Measurements from ENCODE around the gene SYCN. TPM values are rescaled to one million over a fixed set of nuclear protein-coding genes. Genes with fewer than 3 reads are reported as not detected.

Gene SYCN
- total RNA-seq, 1 experiment from 2014 or later = not detected

DNA sequence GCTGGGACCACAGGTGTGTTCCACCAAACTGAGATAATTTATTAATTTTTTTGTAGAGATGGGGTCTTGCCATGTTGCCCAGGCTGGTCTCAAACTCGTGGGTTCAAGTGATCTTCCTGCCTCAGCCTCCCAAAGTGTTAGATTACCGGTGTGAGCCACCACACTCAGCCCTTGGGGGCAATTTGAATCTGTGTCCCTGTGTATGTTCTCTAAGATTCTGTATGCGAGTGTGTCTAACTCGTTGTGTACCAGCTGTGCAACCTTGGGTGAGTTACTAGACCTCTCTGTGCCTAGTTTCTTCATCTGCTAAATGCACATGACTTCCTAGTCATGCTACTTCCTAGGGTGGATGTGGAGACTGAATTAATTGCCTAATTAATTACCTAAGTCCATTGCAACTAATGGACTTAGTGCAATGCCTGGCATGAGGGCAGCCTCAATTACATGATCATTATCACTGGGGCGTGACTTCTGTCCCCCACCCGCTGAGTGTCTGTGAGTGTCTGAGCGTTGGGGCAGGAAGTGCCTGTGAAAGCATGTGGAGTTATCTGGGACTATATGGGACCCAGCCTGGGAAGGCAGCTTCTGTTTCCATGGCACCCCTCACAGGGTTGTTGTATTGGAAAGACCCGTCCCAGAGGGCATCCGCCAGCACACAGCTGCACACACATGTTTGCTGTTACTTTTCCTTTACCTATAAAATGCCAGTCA, 9.1 kb downstream of the SYCN start:
- no peaks in the 10 kb centered on the region for H3K9me3 ChIP-seq (ENCODE audit: low read length)
- DNase-seq = no peak
- H3K79me2 ChIP-seq (ENCODE audit: low read length) = no peaks in the 10 kb centered on the region
- no peak overlapping the region for H3K9ac ChIP-seq (ENCODE audit: low read length)
- no peak overlapping the region for H2AFZ ChIP-seq (ENCODE audit: low read length)
- no peaks in the 10 kb centered on the region for H3K36me3 ChIP-seq (ENCODE audit: insufficient read depth, low read length)
- H3K4me2 ChIP-seq (ENCODE audit: low read depth, low read length, poor library complexity, severe bottlenecking) = no peak overlapping the region
- no peaks in the 10 kb centered on the region for H3K27me3 ChIP-seq (ENCODE audit: low read length)
- H3K4me1 ChIP-seq (ENCODE audit: low read length) = no peaks in the 10 kb centered on the region
- H3K4me3 ChIP-seq (ENCODE audit: low read length) = no peak overlapping the region
- H3K9me2 ChIP-seq (replicated peaks; ENCODE audit: insufficient read depth, low read length) = no peaks in the 10 kb centered on the region
- H4K20me1 ChIP-seq (ENCODE audit: insufficient read depth, low read depth, low read length) = no peaks in the 10 kb centered on the region
- no peak overlapping the region for H3K27ac ChIP-seq (ENCODE audit: low read length)

DNA sequence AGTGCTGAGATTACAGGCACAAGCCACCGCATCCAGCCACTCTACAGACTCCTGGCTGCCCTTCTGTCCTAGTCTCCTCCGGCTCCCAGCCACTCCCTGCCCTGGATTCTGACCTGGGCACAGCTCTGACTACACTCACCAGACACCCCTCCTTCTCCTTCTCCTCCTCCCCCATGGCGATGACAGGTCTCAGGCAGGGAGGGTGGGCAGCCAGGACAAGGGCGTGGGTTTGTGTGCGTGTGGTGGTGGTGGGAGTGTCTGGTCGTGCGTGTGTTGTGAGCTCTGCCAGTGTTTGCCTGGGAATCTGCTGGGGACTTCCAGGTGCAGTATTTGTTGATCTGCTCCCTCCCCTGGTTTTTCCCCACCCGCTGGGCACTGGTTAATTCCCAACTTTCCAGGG, 10.3 kb downstream of the SYCN start:
- no peak overlapping the region for H3K27ac ChIP-seq (ENCODE audit: low read length)
- H3K4me2 ChIP-seq (ENCODE audit: low read depth, low read length, poor library complexity, severe bottlenecking) = no peak overlapping the region
- no peaks in the 10 kb centered on the region for H3K9me2 ChIP-seq (replicated peaks; ENCODE audit: insufficient read depth, low read length)
- no peaks in the 10 kb centered on the region for H3K36me3 ChIP-seq (ENCODE audit: insufficient read depth, low read length)
- no peak for DNase-seq
- H3K9me3 ChIP-seq (ENCODE audit: low read length) = no peaks in the 10 kb centered on the region
- H3K79me2 ChIP-seq (ENCODE audit: low read length) = no peaks in the 10 kb centered on the region
- H3K9ac ChIP-seq (ENCODE audit: low read length) = no peak overlapping the region
- H3K4me1 ChIP-seq (ENCODE audit: low read length) = no peaks in the 10 kb centered on the region
- H3K27me3 ChIP-seq (ENCODE audit: low read length) = no peaks in the 10 kb centered on the region
- H2AFZ ChIP-seq (ENCODE audit: low read length) = no peak overlapping the region
- H4K20me1 ChIP-seq (ENCODE audit: insufficient read depth, low read depth, low read length) = no peaks in the 10 kb centered on the region
- no peak overlapping the region for H3K4me3 ChIP-seq (ENCODE audit: low read length)

DNA sequence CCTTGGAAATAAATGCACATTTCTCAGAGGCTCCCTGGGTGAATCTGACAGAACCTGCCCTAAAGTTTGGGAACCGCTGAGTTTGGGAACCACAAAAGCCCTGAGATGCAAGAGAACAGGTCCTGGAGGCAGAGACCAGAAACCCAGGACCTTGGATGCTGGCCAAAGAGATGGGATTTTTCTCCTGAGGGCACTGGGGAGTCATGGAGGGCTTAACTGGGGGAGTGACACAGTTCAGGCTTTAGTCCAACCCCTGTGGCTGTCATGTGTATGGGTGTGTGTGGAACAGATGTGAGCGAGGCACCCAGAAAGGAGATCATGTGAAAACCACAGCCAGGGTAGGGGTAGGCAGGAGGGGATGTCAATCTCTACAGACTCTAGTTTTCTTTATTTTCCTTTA, 11.2 kb downstream of the SYCN start:
- Histone ChIP-seq H2AFZ (ENCODE audit: low read length) (no peak overlapping the region), H3K4me1 (ENCODE audit: low read length) (no peaks in the 10 kb centered on the region), H3K27ac (ENCODE audit: low read length) (no peak overlapping the region), H3K4me2 (ENCODE audit: low read depth, low read length, poor library complexity, severe bottlenecking) (no peak overlapping the region), H4K20me1 (ENCODE audit: insufficient read depth, low read depth, low read length) (no peaks in the 10 kb centered on the region), H3K27me3 (ENCODE audit: low read length) (no peaks in the 10 kb centered on the region), H3K79me2 (ENCODE audit: low read length) (no peaks in the 10 kb centered on the region), H3K9me3 (ENCODE audit: low read length) (no peaks in the 10 kb centered on the region), H3K9me2 (replicated peaks; ENCODE audit: insufficient read depth, low read length) (no peaks in the 10 kb centered on the region), H3K36me3 (ENCODE audit: insufficient read depth, low read length) (no peaks in the 10 kb centered on the region), H3K9ac (ENCODE audit: low read length) (no peak overlapping the region), H3K4me3 (ENCODE audit: low read length) (no peak overlapping the region)
- no peak for DNase-seq

DNA sequence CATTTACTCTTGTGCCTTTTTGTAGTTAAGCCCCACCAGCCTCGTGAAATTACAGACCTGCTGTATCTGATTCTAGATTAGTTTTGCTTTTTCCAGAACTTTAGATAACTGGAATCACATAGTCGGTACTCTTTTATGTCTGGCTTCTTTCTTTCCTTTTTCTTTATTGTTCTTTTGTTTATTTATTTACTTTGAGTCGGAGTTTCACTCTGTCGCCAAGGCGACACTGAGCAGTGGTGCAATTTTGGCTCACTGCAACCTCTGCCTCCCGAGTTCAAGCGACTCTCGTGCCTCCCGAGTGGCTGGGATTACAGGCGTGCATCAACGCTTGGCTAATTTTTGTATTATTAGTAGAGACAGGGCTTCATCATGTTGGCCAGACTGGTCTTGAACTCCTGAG, 13.3 kb downstream of the SYCN start:
- Histone ChIP-seq H3K79me2 (ENCODE audit: low read length) (no peaks in the 10 kb centered on the region), H3K9ac (ENCODE audit: low read length) (no peak overlapping the region), H3K27me3 (ENCODE audit: low read length) (no peaks in the 10 kb centered on the region), H3K27ac (ENCODE audit: low read length) (no peak overlapping the region), H3K4me2 (ENCODE audit: low read depth, low read length, poor library complexity, severe bottlenecking) (no peak overlapping the region), H3K4me3 (ENCODE audit: low read length) (no peak overlapping the region), H4K20me1 (ENCODE audit: insufficient read depth, low read depth, low read length) (no peaks in the 10 kb centered on the region), H3K9me2 (replicated peaks; ENCODE audit: insufficient read depth, low read length) (no peaks in the 10 kb centered on the region), H2AFZ (ENCODE audit: low read length) (no peak overlapping the region), H3K36me3 (ENCODE audit: insufficient read depth, low read length) (no peaks in the 10 kb centered on the region), H3K9me3 (ENCODE audit: low read length) (no peaks in the 10 kb centered on the region), H3K4me1 (ENCODE audit: low read length) (no peaks in the 10 kb centered on the region)
- DNase-seq = no peak

DNA sequence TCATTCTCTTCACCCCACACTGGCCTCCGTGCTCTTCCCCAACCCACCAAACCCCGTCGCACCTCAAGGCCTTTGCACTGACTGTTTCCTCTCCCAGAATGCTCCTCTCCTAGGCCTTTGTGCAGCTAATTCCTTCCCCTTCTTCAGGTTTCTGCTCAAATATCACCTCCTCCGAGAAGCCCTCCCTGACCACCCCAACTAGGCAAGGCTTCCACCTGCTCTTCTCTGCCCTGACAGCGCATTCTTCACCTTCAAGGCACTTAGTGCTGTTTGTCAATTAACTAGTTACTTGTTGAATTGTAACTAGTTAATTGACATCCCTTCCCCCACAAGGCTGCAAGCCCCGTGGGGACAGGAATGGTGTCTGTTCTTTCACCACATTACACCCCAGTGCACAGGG, 15.1 kb downstream of the SYCN start:
- H4K20me1 ChIP-seq (ENCODE audit: insufficient read depth, low read depth, low read length) = no peaks in the 10 kb centered on the region
- H3K9me3 ChIP-seq (ENCODE audit: low read length) = no peaks in the 10 kb centered on the region
- no peak overlapping the region for H3K4me3 ChIP-seq (ENCODE audit: low read length)
- H3K9ac ChIP-seq (ENCODE audit: low read length) = no peak overlapping the region
- H3K27ac ChIP-seq (ENCODE audit: low read length) = no peak overlapping the region
- H3K79me2 ChIP-seq (ENCODE audit: low read length) = no peaks in the 10 kb centered on the region
- no peaks in the 10 kb centered on the region for H3K4me1 ChIP-seq (ENCODE audit: low read length)
- H3K4me2 ChIP-seq (ENCODE audit: low read depth, low read length, poor library complexity, severe bottlenecking) = no peak overlapping the region
- H2AFZ ChIP-seq (ENCODE audit: low read length) = no peak overlapping the region
- no peaks in the 10 kb centered on the region for H3K36me3 ChIP-seq (ENCODE audit: insufficient read depth, low read length)
- DNase-seq = no peak
- no peaks in the 10 kb centered on the region for H3K27me3 ChIP-seq (ENCODE audit: low read length)
- no peaks in the 10 kb centered on the region for H3K9me2 ChIP-seq (replicated peaks; ENCODE audit: insufficient read depth, low read length)

DNA sequence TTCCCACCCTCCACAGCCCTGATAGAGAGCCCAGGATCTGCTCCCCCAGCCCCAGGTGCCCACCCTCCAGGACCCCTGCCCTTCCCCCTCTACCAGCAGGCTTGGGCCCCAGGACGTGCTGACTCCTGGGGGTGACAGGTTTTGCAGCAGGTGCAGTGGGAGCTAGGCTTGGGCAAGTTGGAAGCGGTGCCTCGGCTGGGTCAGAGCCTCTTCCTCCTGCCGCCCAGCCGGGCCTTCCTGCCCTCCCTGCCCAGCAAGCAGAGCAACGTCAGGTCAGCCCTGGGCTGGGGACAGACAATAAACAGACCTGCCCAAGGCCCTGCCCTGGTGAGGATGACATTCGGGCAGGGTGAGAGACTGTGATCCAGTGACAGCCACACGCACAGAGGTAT, 16.5 kb downstream of the SYCN start:
- Histone ChIP-seq H3K4me2 (ENCODE audit: low read depth, low read length, poor library complexity, severe bottlenecking) (no peak overlapping the region), H3K9ac (ENCODE audit: low read length) (no peak overlapping the region), H2AFZ (ENCODE audit: low read length) (no peak overlapping the region), H3K9me3 (ENCODE audit: low read length) (no peaks in the 10 kb centered on the region), H3K4me3 (ENCODE audit: low read length) (no peak overlapping the region), H3K4me1 (ENCODE audit: low read length) (no peaks in the 10 kb centered on the region), H3K27me3 (ENCODE audit: low read length) (no peaks in the 10 kb centered on the region), H3K79me2 (ENCODE audit: low read length) (no peaks in the 10 kb centered on the region), H4K20me1 (ENCODE audit: insufficient read depth, low read depth, low read length) (no peaks in the 10 kb centered on the region), H3K36me3 (ENCODE audit: insufficient read depth, low read length) (no peaks in the 10 kb centered on the region), H3K27ac (ENCODE audit: low read length) (no peak overlapping the region), H3K9me2 (replicated peaks; ENCODE audit: insufficient read depth, low read length) (no peaks in the 10 kb centered on the region)
- no peak for DNase-seq

DNA sequence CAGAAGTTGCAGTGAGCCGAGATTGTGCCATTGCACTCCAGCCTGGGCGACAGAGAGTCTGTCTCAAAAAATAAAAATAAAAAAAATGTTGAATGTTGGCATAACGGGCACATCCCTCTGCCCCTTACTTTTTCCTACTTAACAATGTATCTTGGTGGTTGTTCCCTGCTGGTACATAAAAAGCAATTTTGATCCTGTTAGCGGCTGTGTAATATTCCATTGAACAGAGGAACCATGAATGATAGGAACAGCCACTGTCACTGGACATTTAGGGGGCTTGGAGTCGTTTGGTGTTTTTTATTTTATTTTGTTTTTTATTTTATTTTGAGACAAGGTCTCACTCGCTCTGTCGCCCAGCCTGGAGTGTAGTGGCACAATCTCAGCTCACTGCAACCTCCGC, 17.7 kb downstream of the SYCN start:
- no peak overlapping the region for H2AFZ ChIP-seq (ENCODE audit: low read length)
- H3K36me3 ChIP-seq (ENCODE audit: insufficient read depth, low read length) = no peaks in the 10 kb centered on the region
- H3K9me3 ChIP-seq (ENCODE audit: low read length) = no peaks in the 10 kb centered on the region
- H3K9me2 ChIP-seq (replicated peaks; ENCODE audit: insufficient read depth, low read length) = no peaks in the 10 kb centered on the region
- no peak overlapping the region for H3K27ac ChIP-seq (ENCODE audit: low read length)
- no peak overlapping the region for H3K9ac ChIP-seq (ENCODE audit: low read length)
- no peaks in the 10 kb centered on the region for H3K79me2 ChIP-seq (ENCODE audit: low read length)
- no peak overlapping the region for H3K4me2 ChIP-seq (ENCODE audit: low read depth, low read length, poor library complexity, severe bottlenecking)
- no peak for DNase-seq
- no peaks in the 10 kb centered on the region for H4K20me1 ChIP-seq (ENCODE audit: insufficient read depth, low read depth, low read length)
- H3K4me1 ChIP-seq (ENCODE audit: low read length) = no peaks in the 10 kb centered on the region
- H3K27me3 ChIP-seq (ENCODE audit: low read length) = no peaks in the 10 kb centered on the region
- no peak overlapping the region for H3K4me3 ChIP-seq (ENCODE audit: low read length)

DNA sequence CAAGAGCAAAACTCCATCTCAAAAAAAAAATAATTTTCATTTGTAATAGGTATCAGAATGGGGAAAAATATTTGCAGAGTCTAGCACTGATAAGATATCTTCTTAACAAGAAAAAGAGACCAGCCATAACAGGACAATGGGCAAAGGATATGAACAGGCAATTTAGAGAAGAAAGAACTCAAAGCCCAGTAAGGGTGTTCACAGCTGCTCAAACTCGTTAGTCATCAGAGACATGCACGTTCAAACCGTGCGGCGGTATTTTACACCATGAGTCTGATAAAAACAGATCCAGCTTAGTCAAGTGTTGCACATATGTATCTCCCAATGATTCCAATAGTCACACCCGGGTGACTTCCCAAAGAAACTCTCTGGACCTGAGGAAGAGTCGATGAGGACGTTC, 21.0 kb downstream of the SYCN start:
- H3K79me2 ChIP-seq (ENCODE audit: low read length) = no peaks in the 10 kb centered on the region
- no peaks in the 10 kb centered on the region for H3K9me3 ChIP-seq (ENCODE audit: low read length)
- H3K4me1 ChIP-seq (ENCODE audit: low read length) = no peaks in the 10 kb centered on the region
- H3K9me2 ChIP-seq (replicated peaks; ENCODE audit: insufficient read depth, low read length) = no peaks in the 10 kb centered on the region
- no peak overlapping the region for H2AFZ ChIP-seq (ENCODE audit: low read length)
- no peaks in the 10 kb centered on the region for H3K27me3 ChIP-seq (ENCODE audit: low read length)
- no peaks in the 10 kb centered on the region for H4K20me1 ChIP-seq (ENCODE audit: insufficient read depth, low read depth, low read length)
- no peak overlapping the region for H3K4me2 ChIP-seq (ENCODE audit: low read depth, low read length, poor library complexity, severe bottlenecking)
- H3K4me3 ChIP-seq (ENCODE audit: low read length) = no peak overlapping the region
- H3K9ac ChIP-seq (ENCODE audit: low read length) = no peak overlapping the region
- H3K27ac ChIP-seq (ENCODE audit: low read length) = no peak overlapping the region
- H3K36me3 ChIP-seq (ENCODE audit: insufficient read depth, low read length) = no peaks in the 10 kb centered on the region
- DNase-seq = no peak

DNA sequence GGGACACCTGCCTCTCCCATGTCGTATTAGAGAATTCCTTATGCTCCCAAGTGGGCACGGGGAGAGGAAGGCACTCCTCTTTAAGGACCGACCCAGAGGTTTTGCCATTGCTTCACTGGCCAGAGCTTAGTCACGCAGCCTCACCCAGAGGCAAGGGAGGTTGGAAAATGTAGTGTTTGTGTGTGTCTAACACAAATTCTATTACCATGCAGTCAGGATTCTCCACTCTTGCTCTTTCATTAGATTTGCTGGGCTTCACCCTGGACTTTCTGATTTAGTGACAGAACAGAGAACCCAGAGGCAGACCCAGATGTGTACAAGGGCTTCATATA, 21.9 kb downstream of the SYCN start:
- Histone ChIP-seq H3K4me1 (ENCODE audit: low read length) (no peaks in the 10 kb centered on the region), H3K27ac (ENCODE audit: low read length) (no peak overlapping the region), H3K79me2 (ENCODE audit: low read length) (no peaks in the 10 kb centered on the region), H3K4me2 (ENCODE audit: low read depth, low read length, poor library complexity, severe bottlenecking) (no peak overlapping the region), H3K27me3 (ENCODE audit: low read length) (no peaks in the 10 kb centered on the region), H3K9me2 (replicated peaks; ENCODE audit: insufficient read depth, low read length) (no peaks in the 10 kb centered on the region), H2AFZ (ENCODE audit: low read length) (no peak overlapping the region), H4K20me1 (ENCODE audit: insufficient read depth, low read depth, low read length) (no peaks in the 10 kb centered on the region), H3K36me3 (ENCODE audit: insufficient read depth, low read length) (no peaks in the 10 kb centered on the region), H3K9me3 (ENCODE audit: low read length) (no peaks in the 10 kb centered on the region), H3K9ac (ENCODE audit: low read length) (no peak overlapping the region), H3K4me3 (ENCODE audit: low read length) (no peak overlapping the region)
- DNase-seq = no peak
